GM12872 (cell line): ENCODE measurements around the gene OLFM2.

ENCODE experiments used
- CTCF ChIP-seq: IDR thresholded peaks from 3 replicates; pipeline ENCODE4 v1.5.1; 2011; ENCODE audit warnings: low read depth, mild to moderate bottlenecking, low read length, moderate library complexity; ENCODE audit not compliant: insufficient read depth

The OLFM2 gene

GRCh38 chr19:9865732-9866501, 70.4 kb downstream of the OLFM2 start:
- no peak for TF ChIP-seq CTCF

- no peak for TF ChIP-seq CTCF
Observed at GRCh38 chr19:9863759-9864158, 72.6 kb downstream of the OLFM2 start.

GRCh38 chr19:9862938-9863337, 73.4 kb downstream of the OLFM2 start:
- no peak for TF ChIP-seq CTCF

GRCh38 chr19:9861503-9861902, 74.8 kb downstream of the OLFM2 start:
- TF ChIP-seq CTCF = no peak

- no peak for TF ChIP-seq CTCF
Observed at GRCh38 chr19:9860407-9860806, 75.9 kb downstream of the OLFM2 start.

GRCh38 chr19:9858766-9859165, 77.5 kb downstream of the OLFM2 start:
- TF ChIP-seq CTCF = no peak

- TF ChIP-seq CTCF = no peak
Observed at GRCh38 chr19:9857920-9858746, 78.2 kb downstream of the OLFM2 start.
